HepG2 (cell line): ENCODE data around the gene TH. TPM values are rescaled to one million over a fixed set of nuclear protein-coding genes. Genes with fewer than 3 reads are reported as not detected.
A peak's percentile ranks its signal among the peaks of the same experiment; 100 is the strongest.

Experiments used
- ATAC-seq: fragments of 200-7000 bp; cut with Tn5 transposase; 3 replicates; pipeline ENCODE4 v1.9.1; 2020; ENCODE audit warnings: mild to moderate bottlenecking, moderate library complexity
- BruUV-seq: library from RNA; stranded (reverse); fragments of 400-500 nt; replicated peaks from 2 replicates; lab custom pipeline; 2021; lab: Mats Ljungman, UMichigan
- CTCF ChIA-PET: fragments of 300-600 bp; formaldehyde crosslinking; extraction: SDS; loops from one replicate; lab custom pipeline; 2021; ENCODE audit warnings: low total read pairs, inconsistent platforms, low intra/inter-chr PET ratio; lab: Yijun Ruan, JAX
- POLR2A ChIA-PET: fragments of 350-600 bp; sonication (Branson Sonifier 250); formaldehyde crosslinking; loops from one replicate; lab custom pipeline; 2020; ENCODE audit warnings: antibody characterized with exemption, inconsistent platforms; lab: Yijun Ruan, JAX
- DNase-seq: peaks from one replicate; pipeline ENCODE4 v3.0.0-alpha.2; 2015; ENCODE audit warnings: low spot score
- FAIRE-seq: peaks from 3 replicates; lab custom pipeline; 2011; peaks lifted over from hg19 to GRCh38; lab: Jason Lieb, UNC
- H2AFZ ChIP-seq: one replicate; pipeline ENCODE4 v1.6.1; 2011; ENCODE audit warnings: low read length, inconsistent platforms
- H3K27ac ChIP-seq: fragments of 300-600 bp; 3 replicates; pipeline ENCODE4 v1.8.0; 2011; ENCODE audit warnings: mixed run types, mild to moderate bottlenecking, mixed read lengths, low read length, inconsistent platforms; ENCODE audit not compliant: insufficient read depth; ENCODE audit errors: extremely low read length
- H3K27me3 ChIP-seq, 2 experiments: fragments of 200-600 bp in 1 of 2; 2 replicates in 1 of 2; 3 replicates in 1 of 2; pipeline versions ENCODE4 v1.6.0 to v1.8.0; 2011; ENCODE audit warnings: low read length in 2 of 2, mild to moderate bottlenecking in 2 of 2, moderate library complexity in 2 of 2, inconsistent platforms in 1 of 2; ENCODE audit not compliant: insufficient read depth in 2 of 2, control insufficient read depth in 1 of 2
- H3K36me3 ChIP-seq, 2 experiments: fragments of 200-600 bp in 1 of 2; replicated peaks in 1 of 2; 2 replicates in 1 of 2; 3 replicates in 1 of 2; pipeline versions ENCODE4 v1.5.1 to v1.8.0; 2011; ENCODE audit warnings: low read length in 2 of 2, inconsistent platforms in 1 of 2; ENCODE audit not compliant: insufficient read depth in 2 of 2, control insufficient read depth in 1 of 2
- H3K4me1 ChIP-seq: 2 replicates; pipeline ENCODE4 v1.5.1; 2012; ENCODE audit warnings: low read length, inconsistent platforms; ENCODE audit not compliant: insufficient read depth
- H3K4me2 ChIP-seq: 2 replicates; pipeline ENCODE4 v1.6.0; 2011; ENCODE audit warnings: low read depth, low read length, inconsistent platforms
- H3K4me3 ChIP-seq, 3 experiments: fragments of 200-600 bp in 1 of 3; sonication (generic), shearing (Covaris generic) in 1 of 3; replicated peaks in 1 of 3; 2 replicates each; pipeline ENCODE4 v1.5.1; 2011 to 2016; ENCODE audit warnings: low read length in 3 of 3, inconsistent platforms in 2 of 3, low read depth in 2 of 3, mild to moderate bottlenecking in 2 of 3, control low read depth in 1 of 3, mixed read lengths in 1 of 3; ENCODE audit not compliant: insufficient read depth in 1 of 3
- H3K79me2 ChIP-seq: one replicate; pipeline ENCODE4 v1.6.1; 2011; ENCODE audit warnings: low read length, inconsistent platforms; ENCODE audit not compliant: insufficient read depth
- H3K9ac ChIP-seq: 2 replicates; pipeline ENCODE4 v1.6.0; 2011; ENCODE audit warnings: mild to moderate bottlenecking, low read depth, low read length, inconsistent platforms; ENCODE audit not compliant: insufficient read depth
- H3K9me3 ChIP-seq: 2 replicates; pipeline ENCODE4 v1.5.1; 2012; ENCODE audit warnings: mild to moderate bottlenecking, low read length
- H4K20me1 ChIP-seq: 2 replicates; pipeline ENCODE4 v1.6.0; 2011; ENCODE audit warnings: inconsistent platforms, mild to moderate bottlenecking, low read length, moderate library complexity; ENCODE audit not compliant: insufficient read depth
- EZH2 ChIP-seq: conservative IDR thresholded peaks from 2 replicates; pipeline ENCODE4 v1.6.1; 2012; ENCODE audit warnings: mild to moderate bottlenecking, low read depth, low read length, moderate library complexity
- FOXA3 ChIP-seq: IDR thresholded peaks from 2 replicates; pipeline ENCODE4 v1.6.1; 2016; ENCODE audit warnings: missing genetic modification reagents, missing compliant biosample characterization
- GATA4 ChIP-seq: sonication (generic); IDR thresholded peaks from 2 replicates; pipeline ENCODE4 v1.6.1; 2016; ENCODE audit warnings: antibody characterized with exemption, low read depth, borderline replicate concordance
- GATAD1 ChIP-seq: IDR thresholded peaks from 2 replicates; pipeline ENCODE4 v1.6.1; 2016; ENCODE audit warnings: missing genetic modification reagents, missing compliant biosample characterization
- JUND ChIP-seq: sonication (generic); formaldehyde crosslinking; IDR thresholded peaks from 2 replicates; pipeline ENCODE4 v1.8.0; 2022; ENCODE audit warnings: mild to moderate bottlenecking, missing genetic modification reagents
- RCOR2 ChIP-seq: IDR thresholded peaks from 2 replicates; pipeline ENCODE4 v1.6.1; 2016; ENCODE audit warnings: missing biosample characterization, missing genetic modification reagents
- SCMH1 ChIP-seq: sonication (generic); formaldehyde crosslinking; IDR thresholded peaks from 2 replicates; pipeline ENCODE4 v1.9.0; 2021; ENCODE audit warnings: missing genetic modification reagents, mild to moderate bottlenecking, borderline replicate concordance
- SMC3 ChIP-seq: IDR thresholded peaks from 2 replicates; pipeline ENCODE4 v1.6.1; 2011; ENCODE audit warnings: low read length, improper control_type of control experiment
- STAG1 ChIP-seq: sonication (generic); formaldehyde crosslinking; IDR thresholded peaks from 2 replicates; pipeline ENCODE4 v1.4.0; 2020; ENCODE audit warnings: missing genetic modification reagents
- ZBTB37 ChIP-seq: sonication (generic); formaldehyde crosslinking; IDR thresholded peaks from 2 replicates; pipeline ENCODE4 v1.4.0; 2020; ENCODE audit warnings: mild to moderate bottlenecking, missing genetic modification reagents
- ZBTB7A ChIP-seq: sonication (generic); formaldehyde crosslinking; IDR thresholded peaks from 2 replicates; pipeline ENCODE4 v1.8.0; 2022; ENCODE audit warnings: mild to moderate bottlenecking, missing genetic modification reagents
- ZSCAN9 ChIP-seq: IDR thresholded peaks from 2 replicates; pipeline ENCODE4 v1.6.1; 2016; ENCODE audit warnings: borderline replicate concordance
- WGBS: methylation state at CpG from one replicate; pipeline ENCODE4 v1.1.6; 2017; ENCODE audit warnings: low lambda C conversion rate; 5-methylcytosine and 5-hydroxymethylcytosine counted together
- in situ Hi-C: cut with HindIII; loops from 2 replicates; pipeline ENCODE4 v1.10.0; 2017; ENCODE audit warnings: low pct_unique_long_range_greater_than_20kb; ENCODE audit not compliant: extremely low pct_ligation_motif_present
- intact Hi-C: fragments of 100-400 bp; cut with micrococcal nuclease; formaldehyde crosslinking; loops from one replicate; pipeline ENCODE4 v1.10.0; 2022; ENCODE audit not compliant: unreplicated experiment
- polyA plus RNA-seq, 8 experiments: library from polyadenylated mRNA; depleted of rRNA in 3 of 8; stranded (reverse) in 7 of 8; unstranded in 1 of 8; fragments of >200 nt; fragmentation: Illumina TruSeq in 4 of 8; extraction: Trizol in 4 of 8; gene quantifications; 2 replicates each; pipeline versions ENCODE4 v1.2.1 to v1.2.3, GENCODE V29; 2011 to 2016; ENCODE audit warnings: low read depth in 4 of 8, missing spikeins in 1 of 8, mixed read lengths in 1 of 8; ENCODE audit not compliant: insufficient read depth in 1 of 8
- total RNA-seq, 5 experiments: library from RNA; depleted of rRNA; stranded (reverse); fragments of >200 nt; fragmentation: Illumina TruSeq; extraction: Trizol; gene quantifications; 2 replicates each; pipeline ENCODE4 v1.2.3, GENCODE V29; 2016; ENCODE audit warnings: low read depth in 1 of 5
- TF ChIP-seq, protein P1 (sequence below): sonication (generic); formaldehyde crosslinking; IDR thresholded peaks from 2 replicates; pipeline ENCODE4 v1.5.0; 2020; ENCODE audit warnings: mild to moderate bottlenecking, missing genetic modification reagents, moderate library complexity
- TF ChIP-seq, protein P2 (sequence below): sonication (generic); formaldehyde crosslinking; IDR thresholded peaks from 2 replicates; pipeline ENCODE4 v1.9.0; 2021; ENCODE audit warnings: missing genetic modification reagents, borderline replicate concordance

Gene TH
- total and polyA plus RNA-seq, 2 of the 13 experiments (the other 11 are each of a cell fraction or from before 2014, with no cell fraction given): 0.36 TPM; not detected in 1

DNA sequence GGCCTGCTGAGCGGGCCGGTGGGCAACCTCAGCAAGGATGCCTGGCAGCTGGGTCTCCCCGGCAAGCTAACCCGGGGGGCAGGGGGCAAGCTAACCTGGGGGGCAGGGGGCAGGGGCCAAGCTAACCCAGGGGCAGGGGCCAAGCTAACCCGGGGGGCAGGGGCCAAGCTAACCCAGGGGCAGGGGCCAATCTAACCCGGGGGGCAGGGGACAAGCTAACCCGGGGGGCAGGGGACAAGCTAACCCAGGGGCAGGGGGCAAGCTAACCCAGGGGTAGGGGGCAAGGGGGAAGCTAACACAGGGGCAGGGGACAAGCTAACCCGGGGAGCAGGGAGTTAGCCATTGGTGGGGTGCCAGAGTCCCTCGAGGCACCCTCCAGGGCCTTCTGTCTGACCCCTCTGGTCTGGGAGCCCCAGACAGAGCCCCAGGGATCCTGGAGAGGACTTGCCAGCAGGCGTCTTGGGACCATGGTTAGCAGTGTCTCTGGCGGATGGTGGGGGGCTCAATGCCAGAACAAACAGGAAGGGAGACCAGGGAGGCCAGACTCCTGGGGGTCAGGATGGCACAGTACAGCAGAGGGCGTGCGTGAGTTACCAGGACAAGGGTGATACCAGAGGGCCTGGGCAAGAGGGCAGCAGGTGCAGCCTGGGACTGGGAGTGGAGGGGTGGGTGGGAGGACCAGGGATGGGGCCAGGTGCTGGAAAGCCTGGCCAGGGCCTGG is 48.5 kb downstream of the TH start:
- Histone ChIP-seq H3K4me3 (peak overlapping the region in 1 of 3 experiments; percentile 66; a peak in 1 of 6 replicates), H3K4me1 (peaks cover 45% of the 10 kb centered on the region), H3K27me3 (peaks cover 2 to 17% of the 10 kb centered on the region in 2 experiments; a peak in 3 of 5 replicates), H3K4me2 (peak overlapping the region; percentile 81), H4K20me1 (no peaks in the 10 kb centered on the region), H3K27ac (no peak overlapping the region), H3K79me2 (no peaks in the 10 kb centered on the region), H3K36me3 (no peaks in the 10 kb centered on the region), H3K9ac (no peak overlapping the region), H2AFZ (no peak overlapping the region), H3K9me3 (no peaks in the 10 kb centered on the region)
- ChIA-PET POLR2A (interaction anchor here (0.7 to 2.6 kb wide), 7 partner anchors 14 to 175 kb away, joined by 3 to 13 read pairs (median 4); no protein-coding TSS in a partner anchor), CTCF (interaction anchor here (0.8 to 1.2 kb wide), 2 partner anchors 86 to 154 kb away, joined by 4 to 5 read pairs; no protein-coding TSS in a partner anchor)
- DNase-seq (peak; percentile 43), FAIRE-seq (no peak), ATAC-seq (peak; percentile 29)
- BruUV-seq: no TSS peak
- intact Hi-C loops (no loop called here), in situ Hi-C loops (no loop called here)
- 31% methylated on average over 6 of the region's 13 CpGs for WGBS
- TF ChIP-seq STAG1 (peak; percentile 52), SMC3 (peak; percentile 31; the same call in 1 of the 2 replicates), GATAD1 (no peak), RCOR2 (no peak), SCMH1 (CRISPR knock-in tag) (no peak), GATA4 (no peak), FOXA3 (CRISPR knock-in tag) (0 out of 2 replicates have a peak, but pooled peaks have one; percentile 9), ZBTB37 (no peak), ZSCAN9 (no peak), ZBTB7A (CRISPR knock-in tag) (peak; percentile 77; the same call in 1 of the 2 replicates), EZH2 (no peak), JUND (CRISPR knock-in tag) (no peak)
- TF ChIP-seq, protein P1, sequence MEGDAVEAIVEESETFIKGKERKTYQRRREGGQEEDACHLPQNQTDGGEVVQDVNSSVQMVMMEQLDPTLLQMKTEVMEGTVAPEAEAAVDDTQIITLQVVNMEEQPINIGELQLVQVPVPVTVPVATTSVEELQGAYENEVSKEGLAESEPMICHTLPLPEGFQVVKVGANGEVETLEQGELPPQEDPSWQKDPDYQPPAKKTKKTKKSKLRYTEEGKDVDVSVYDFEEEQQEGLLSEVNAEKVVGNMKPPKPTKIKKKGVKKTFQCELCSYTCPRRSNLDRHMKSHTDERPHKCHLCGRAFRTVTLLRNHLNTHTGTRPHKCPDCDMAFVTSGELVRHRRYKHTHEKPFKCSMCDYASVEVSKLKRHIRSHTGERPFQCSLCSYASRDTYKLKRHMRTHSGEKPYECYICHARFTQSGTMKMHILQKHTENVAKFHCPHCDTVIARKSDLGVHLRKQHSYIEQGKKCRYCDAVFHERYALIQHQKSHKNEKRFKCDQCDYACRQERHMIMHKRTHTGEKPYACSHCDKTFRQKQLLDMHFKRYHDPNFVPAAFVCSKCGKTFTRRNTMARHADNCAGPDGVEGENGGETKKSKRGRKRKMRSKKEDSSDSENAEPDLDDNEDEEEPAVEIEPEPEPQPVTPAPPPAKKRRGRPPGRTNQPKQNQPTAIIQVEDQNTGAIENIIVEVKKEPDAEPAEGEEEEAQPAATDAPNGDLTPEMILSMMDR: peak; percentile 77
- TF ChIP-seq, protein P2, sequence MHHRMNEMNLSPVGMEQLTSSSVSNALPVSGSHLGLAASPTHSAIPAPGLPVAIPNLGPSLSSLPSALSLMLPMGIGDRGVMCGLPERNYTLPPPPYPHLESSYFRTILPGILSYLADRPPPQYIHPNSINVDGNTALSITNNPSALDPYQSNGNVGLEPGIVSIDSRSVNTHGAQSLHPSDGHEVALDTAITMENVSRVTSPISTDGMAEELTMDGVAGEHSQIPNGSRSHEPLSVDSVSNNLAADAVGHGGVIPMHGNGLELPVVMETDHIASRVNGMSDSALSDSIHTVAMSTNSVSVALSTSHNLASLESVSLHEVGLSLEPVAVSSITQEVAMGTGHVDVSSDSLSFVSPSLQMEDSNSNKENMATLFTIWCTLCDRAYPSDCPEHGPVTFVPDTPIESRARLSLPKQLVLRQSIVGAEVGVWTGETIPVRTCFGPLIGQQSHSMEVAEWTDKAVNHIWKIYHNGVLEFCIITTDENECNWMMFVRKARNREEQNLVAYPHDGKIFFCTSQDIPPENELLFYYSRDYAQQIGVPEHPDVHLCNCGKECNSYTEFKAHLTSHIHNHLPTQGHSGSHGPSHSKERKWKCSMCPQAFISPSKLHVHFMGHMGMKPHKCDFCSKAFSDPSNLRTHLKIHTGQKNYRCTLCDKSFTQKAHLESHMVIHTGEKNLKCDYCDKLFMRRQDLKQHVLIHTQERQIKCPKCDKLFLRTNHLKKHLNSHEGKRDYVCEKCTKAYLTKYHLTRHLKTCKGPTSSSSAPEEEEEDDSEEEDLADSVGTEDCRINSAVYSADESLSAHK (CRISPR knock-in tag): no peak
